ENCODE results near the gene NPLOC4. TPM values are rescaled to one million over a fixed set of nuclear protein-coding genes. Genes with fewer than 3 reads are reported as not detected.
"Not testable (repeated sequence)": the region's sequence is repeated elsewhere in the genome, so short reads cannot be mapped to it uniquely, and the experiment has no call there.

The NPLOC4 gene
- total RNA-seq, result 106 TPM

- DNase-seq (ENCODE audit: low spot score), result peak; percentile 89
Measured at GRCh38 chr17:81636505-81637288, at the start of gene NPLOC4, which contains the start of gene TSPAN10. Gene NPLOC4, minus strand, starts transcription at chr17:81637112. Its CDS starts 182 bp downstream, at chr17:81636930. Gene TSPAN10, plus strand, starts transcription at chr17:81637196. Its CDS starts 5,217 bp downstream, at chr17:81642413.

GRCh38 chr17:81686614-81687013 lies 49.7 kb upstream of the NPLOC4 start:
- no peak for DNase-seq (ENCODE audit: low spot score)

- DNase-seq (ENCODE audit: low spot score), result no peak
Measured at GRCh38 chr17:81685108-81685507, 48.2 kb upstream of the NPLOC4 start.

- no peak for DNase-seq (ENCODE audit: low spot score)
Measured at GRCh38 chr17:81684442-81684911, 47.6 kb upstream of the NPLOC4 start.

GRCh38 chr17:81683584-81684441 lies 46.9 kb upstream of the NPLOC4 start, which contains the start of the genes ARL16 and HGS:
Gene ARL16, minus strand, starts transcription at chr17:81683797. Its CDS starts 44 bp downstream, at chr17:81683753.
Gene HGS, plus strand, starts transcription at chr17:81684011. Its CDS starts 56 bp downstream, at chr17:81684067.
- peak; percentile 98 for DNase-seq (ENCODE audit: low spot score)

GRCh38 chr17:81683208-81683583 lies 46.3 kb upstream of the NPLOC4 start:
- DNase-seq (ENCODE audit: low spot score), result no peak

GRCh38 chr17:81682565-81683207 lies 45.8 kb upstream of the NPLOC4 start:
- DNase-seq (ENCODE audit: low spot score), result no peak

- no peak for DNase-seq (ENCODE audit: low spot score)
Measured at GRCh38 chr17:81681672-81682071, 44.8 kb upstream of the NPLOC4 start.

GRCh38 chr17:81680150-81680549 lies 43.2 kb upstream of the NPLOC4 start:
- no peak for DNase-seq (ENCODE audit: low spot score)

- no peak for DNase-seq (ENCODE audit: low spot score)
Measured at GRCh38 chr17:81676906-81677305, 40.0 kb upstream of the NPLOC4 start.

- not testable (repeated sequence) for DNase-seq (ENCODE audit: low spot score)
Measured at GRCh38 chr17:81675515-81676221, 38.8 kb upstream of the NPLOC4 start.

- no peak for DNase-seq (ENCODE audit: low spot score)
Measured at GRCh38 chr17:81673561-81674258, 36.8 kb upstream of the NPLOC4 start.

- DNase-seq (ENCODE audit: low spot score), result no peak
Measured at GRCh38 chr17:81672954-81673353, 36.0 kb upstream of the NPLOC4 start.

- DNase-seq (ENCODE audit: low spot score), result no peak
Measured at GRCh38 chr17:81672504-81672903, 35.6 kb upstream of the NPLOC4 start.

- DNase-seq (ENCODE audit: low spot score), result peak; percentile 64
Measured at GRCh38 chr17:81667754-81668153, 30.8 kb upstream of the NPLOC4 start.

- DNase-seq (ENCODE audit: low spot score), result peak; percentile 97
Measured at GRCh38 chr17:81666342-81667191, 29.7 kb upstream of the NPLOC4 start, which contains the start of the genes CCDC137 and OXLD1. Gene CCDC137, plus strand, starts transcription at chr17:81666737. Its CDS starts 30 bp downstream, at chr17:81666767. Gene OXLD1, minus strand, starts transcription at chr17:81666605. Its CDS starts 28 bp downstream, at chr17:81666577.

- DNase-seq (ENCODE audit: low spot score), result no peak
Measured at GRCh38 chr17:81666092-81666341, 29.1 kb upstream of the NPLOC4 start.

GRCh38 chr17:81665205-81666091 lies 28.5 kb upstream of the NPLOC4 start:
- no peak for DNase-seq (ENCODE audit: low spot score)

GRCh38 chr17:81664051-81664470 lies 27.1 kb upstream of the NPLOC4 start:
- no peak for DNase-seq (ENCODE audit: low spot score)

Data from ureter (tissue), 1 donor.